Measurements from ENCODE around the gene OTUD4. TPM values are rescaled to one million over a fixed set of nuclear protein-coding genes. Genes with fewer than 3 reads are reported as not detected.

OTUD4 gene
- total RNA-seq, 5 donors from 2014 or later (not counting 1 experiment from before 2014, with no cell fraction given), result 38.8 to 70.1 (median 49.1) TPM

DNA sequence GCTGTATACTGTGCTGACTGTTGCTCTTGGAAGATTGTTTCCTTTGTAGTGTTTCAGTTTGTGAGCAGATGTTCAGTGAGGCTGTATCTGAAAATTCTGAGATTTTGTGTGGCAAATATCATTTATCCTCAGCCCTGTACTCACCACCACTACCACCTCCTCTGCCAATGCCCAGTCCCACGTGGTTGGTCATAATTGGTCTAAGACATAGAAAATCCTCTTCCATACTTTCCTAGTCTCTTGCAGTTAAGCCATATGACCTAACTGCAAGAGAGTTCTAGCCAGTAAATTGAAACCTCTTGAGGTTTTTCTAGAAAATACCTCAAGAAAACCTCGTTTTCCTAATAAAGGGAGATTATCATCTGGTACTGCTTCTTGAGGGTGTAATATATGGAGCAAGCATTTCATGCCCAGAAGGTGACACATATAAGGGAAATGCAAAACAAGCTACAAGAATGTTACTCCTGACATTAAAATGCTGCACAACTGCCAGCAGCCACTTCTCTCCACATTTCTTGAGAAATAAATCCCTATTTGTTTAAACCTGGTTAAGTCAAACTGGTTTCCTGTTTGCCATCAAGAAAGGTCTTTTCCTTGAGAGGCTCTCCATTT lies 49.5 kb downstream of the OTUD4 start:
- Histone ChIP-seq H3K9me3 (no peaks in the 10 kb centered on the region), H3K27me3 (replicated peaks in 1 of 2; ENCODE audit: control insufficient read depth in 2 of 2, extremely low read depth in 1 of 2, insufficient read depth in 2 of 2, low read length in 1 of 2) (no peaks in the 10 kb centered on the region), H3K4me3 (ENCODE audit: control insufficient read depth in 1 of 2, extremely low read depth in 1 of 2, low read length in 1 of 2) (no peak overlapping the region), H3K4me1 (ENCODE audit: control insufficient read depth in 1 of 2, extremely low read depth in 1 of 2, insufficient read depth in 2 of 2, low read length in 2 of 2) (peaks cover 0 to 5% of the 10 kb centered on the region in 2 experiments), H3K36me3 (ENCODE audit: control insufficient read depth in 2 of 2, extremely low read depth in 1 of 2, insufficient read depth in 1 of 2, low read length in 1 of 2) (peaks cover 0 to 12% of the 10 kb centered on the region in 2 donors), H3K27ac (ENCODE audit: low read length) (peak overlapping the region; percentile 1)
- ChIA-PET CTCF (no interaction called here), POLR2A (interaction anchor here in 1 of 2 donors (0.6 kb wide), 1 partner anchor 30 kb away, joined by 4 read pairs; no protein-coding TSS in a partner anchor)
- H3K4me1 Mint-ChIP-seq, result peaks cover 30 to 58% (median 54%) of the 10 kb centered on the region in 3 donors
- DNase-seq (no peak), ATAC-seq (replicated peaks in 1 of 4) (peak in 1 of 4 experiments; percentile 23)
- peak overlapping the region; percentile 62 to 75 for H3K27ac Mint-ChIP-seq
- H3K36me3 Mint-ChIP-seq, result peaks cover 34% of the 10 kb centered on the region
- no peaks in the 10 kb centered on the region for H3K27me3 Mint-ChIP-seq
- no peaks in the 10 kb centered on the region for H3K9me3 Mint-ChIP-seq
- no CpG with 5 or more reads among the region's 2 CpGs for WGBS (ENCODE audit: insufficient coverage)
- H3K4me3 Mint-ChIP-seq, result no peak overlapping the region

DNA sequence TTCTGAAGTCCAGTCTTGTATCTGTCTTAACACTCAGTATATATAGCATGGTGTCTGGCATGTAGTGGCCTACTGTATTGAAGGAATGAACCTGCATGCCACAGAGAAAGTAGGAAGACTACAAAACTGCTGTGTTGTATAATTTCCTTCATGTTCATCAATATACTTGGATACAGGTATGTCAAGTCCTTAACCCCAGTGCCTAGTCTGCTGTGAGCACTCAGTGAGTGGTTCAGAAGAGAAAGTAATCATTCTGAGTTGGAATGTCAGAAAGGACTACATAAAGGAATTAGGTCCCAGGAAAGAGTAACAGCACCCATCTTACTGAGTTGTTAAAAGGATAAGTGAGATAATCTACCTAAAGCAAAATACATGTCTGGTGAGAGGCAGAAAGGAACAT lies 50.3 kb downstream of the OTUD4 start:
- ATAC-seq (replicated peaks in 1 of 4) (peak in 1 of 4 experiments; percentile 25), DNase-seq (no peak)
- peaks cover 0 to 5% of the 10 kb centered on the region in 2 experiments for H3K4me1 ChIP-seq (ENCODE audit: control insufficient read depth in 1 of 2, extremely low read depth in 1 of 2, insufficient read depth in 2 of 2, low read length in 2 of 2)
- H3K36me3 ChIP-seq (ENCODE audit: control insufficient read depth in 2 of 2, extremely low read depth in 1 of 2, insufficient read depth in 1 of 2, low read length in 1 of 2), result peaks cover 0 to 15% of the 10 kb centered on the region in 2 donors
- POLR2A ChIA-PET, result interaction anchor here in 1 of 2 donors (0.6 kb wide), 1 partner anchor 1597 kb away, joined by 9 read pairs; no protein-coding TSS in a partner anchor
- H3K9me3 ChIP-seq, result no peaks in the 10 kb centered on the region
- no peaks in the 10 kb centered on the region for H3K27me3 Mint-ChIP-seq
- H3K9me3 Mint-ChIP-seq, result no peaks in the 10 kb centered on the region
- no peak overlapping the region for H3K4me3 ChIP-seq (ENCODE audit: control insufficient read depth in 1 of 2, extremely low read depth in 1 of 2, low read length in 1 of 2)
- peaks cover 26 to 55% (median 50%) of the 10 kb centered on the region in 3 donors for H3K4me1 Mint-ChIP-seq
- no peaks in the 10 kb centered on the region for H3K27me3 ChIP-seq (replicated peaks in 1 of 2; ENCODE audit: control insufficient read depth in 2 of 2, extremely low read depth in 1 of 2, insufficient read depth in 2 of 2, low read length in 1 of 2)
- no peak overlapping the region for H3K4me3 Mint-ChIP-seq
- peaks cover 38% of the 10 kb centered on the region for H3K36me3 Mint-ChIP-seq
- CTCF ChIA-PET, result no interaction called here
- no peak overlapping the region for H3K27ac ChIP-seq (ENCODE audit: low read length)
- H3K27ac Mint-ChIP-seq, result peak overlapping the region; percentile 62 to 75

GRCh38 chr4:145125396-145125795 lies 55.0 kb downstream of the OTUD4 start:
- H3K9me3 Mint-ChIP-seq, result no peaks in the 10 kb centered on the region
- no peaks in the 10 kb centered on the region for H3K27me3 Mint-ChIP-seq
- ChIA-PET POLR2A (interaction anchor here in 1 of 2 donors (0.7 kb wide), 1 partner anchor 45 kb away, joined by 3 read pairs; no protein-coding TSS in a partner anchor), CTCF (no interaction called here)
- H3K36me3 Mint-ChIP-seq, result peaks cover 49% of the 10 kb centered on the region
- H3K9me3 ChIP-seq, result no peaks in the 10 kb centered on the region
- H3K27ac Mint-ChIP-seq, result peak overlapping the region; percentile 64 to 89
- peaks cover 0 to 47% of the 10 kb centered on the region in 2 donors for H3K36me3 ChIP-seq (ENCODE audit: control insufficient read depth in 2 of 2, extremely low read depth in 1 of 2, insufficient read depth in 1 of 2, low read length in 1 of 2)
- ATAC-seq (replicated peaks in 1 of 4) (no peak), DNase-seq (no peak)
- peaks cover 0 to 5% of the 10 kb centered on the region in 2 experiments for H3K4me1 ChIP-seq (ENCODE audit: control insufficient read depth in 1 of 2, extremely low read depth in 1 of 2, insufficient read depth in 2 of 2, low read length in 2 of 2)
- H3K4me3 Mint-ChIP-seq, result peak overlapping the region in 1 of 3 donors; percentile 17
- peaks cover 0 to 18% (median 17%) of the 10 kb centered on the region in 3 donors for H3K4me1 Mint-ChIP-seq
- peak overlapping the region; percentile 75 for H3K27ac ChIP-seq (ENCODE audit: low read length)
- no CpG with 5 or more reads among the region's 2 CpGs for WGBS (ENCODE audit: insufficient coverage)
- no peak overlapping the region for H3K4me3 ChIP-seq (ENCODE audit: control insufficient read depth in 1 of 2, extremely low read depth in 1 of 2, low read length in 1 of 2)
- H3K27me3 ChIP-seq (replicated peaks in 1 of 2; ENCODE audit: control insufficient read depth in 2 of 2, extremely low read depth in 1 of 2, insufficient read depth in 2 of 2, low read length in 1 of 2), result no peaks in the 10 kb centered on the region

GRCh38 chr4:145108128-145108527 lies 72.3 kb downstream of the OTUD4 start:
- CTCF ChIA-PET, result interaction anchor here in 1 of 2 donors (0.5 kb wide), 1 partner anchor 74 kb away, joined by 6 read pairs; no protein-coding TSS in a partner anchor
- H3K36me3 ChIP-seq (ENCODE audit: control insufficient read depth in 2 of 2, extremely low read depth in 1 of 2, insufficient read depth in 1 of 2, low read length in 1 of 2), result peaks cover 0 to 67% of the 10 kb centered on the region in 2 donors

GRCh38 chr4:145107126-145107525 lies 73.3 kb downstream of the OTUD4 start:
- Mint-ChIP-seq H3K9me3 (no peaks in the 10 kb centered on the region), H3K4me1 (peaks cover 0 to 15% (median 14%) of the 10 kb centered on the region in 3 donors), H3K27me3 (no peaks in the 10 kb centered on the region), H3K4me3 (no peak overlapping the region), H3K27ac (no peak overlapping the region), H3K36me3 (peaks cover 35% of the 10 kb centered on the region)
- no peak overlapping the region for H3K27ac ChIP-seq (ENCODE audit: low read length)
- no CpG with 5 or more reads among the region's 2 CpGs for WGBS (ENCODE audit: insufficient coverage)
- ChIA-PET CTCF (no interaction called here), POLR2A (no interaction called here)
- H3K4me3 ChIP-seq (ENCODE audit: control insufficient read depth in 1 of 2, extremely low read depth in 1 of 2, low read length in 1 of 2), result no peak overlapping the region
- DNase-seq, result no peak
- H3K36me3 ChIP-seq (ENCODE audit: control insufficient read depth in 2 of 2, extremely low read depth in 1 of 2, insufficient read depth in 1 of 2, low read length in 1 of 2), result peaks cover 0 to 57% of the 10 kb centered on the region in 2 donors
- ATAC-seq (replicated peaks in 1 of 4), result no peak
- H3K4me1 ChIP-seq (ENCODE audit: control insufficient read depth in 1 of 2, extremely low read depth in 1 of 2, insufficient read depth in 2 of 2, low read length in 2 of 2), result peaks cover 3 to 8% of the 10 kb centered on the region in 2 experiments
- no peaks in the 10 kb centered on the region for H3K27me3 ChIP-seq (replicated peaks in 1 of 2; ENCODE audit: control insufficient read depth in 2 of 2, extremely low read depth in 1 of 2, insufficient read depth in 2 of 2, low read length in 1 of 2)
- no peaks in the 10 kb centered on the region for H3K9me3 ChIP-seq

More at GRCh38 chr4:145108128-145108527, 72.3 kb downstream of the OTUD4 start:
- H3K4me1 Mint-ChIP-seq, result peaks cover 7 to 19% (median 16%) of the 10 kb centered on the region in 3 donors
- POLR2A ChIA-PET, result interaction anchor here in 1 of 2 donors (0.5 kb wide), 1 partner anchor 10 kb away, joined by 3 read pairs; no protein-coding TSS in a partner anchor
- Histone ChIP-seq H3K9me3 (no peaks in the 10 kb centered on the region), H3K27ac (ENCODE audit: low read length) (no peak overlapping the region), H3K4me1 (ENCODE audit: control insufficient read depth in 1 of 2, extremely low read depth in 1 of 2, insufficient read depth in 2 of 2, low read length in 2 of 2) (peaks cover 0 to 3% of the 10 kb centered on the region in 2 experiments), H3K4me3 (ENCODE audit: control insufficient read depth in 1 of 2, extremely low read depth in 1 of 2, low read length in 1 of 2) (no peak overlapping the region), H3K27me3 (replicated peaks in 1 of 2; ENCODE audit: control insufficient read depth in 2 of 2, extremely low read depth in 1 of 2, insufficient read depth in 2 of 2, low read length in 1 of 2) (no peaks in the 10 kb centered on the region)
- peaks cover 45% of the 10 kb centered on the region for H3K36me3 Mint-ChIP-seq
- H3K9me3 Mint-ChIP-seq, result no peaks in the 10 kb centered on the region
- ATAC-seq (replicated peaks in 1 of 4) (no peak), DNase-seq (no peak)
- H3K4me3 Mint-ChIP-seq, result no peak overlapping the region
- no peaks in the 10 kb centered on the region for H3K27me3 Mint-ChIP-seq
- no peak overlapping the region for H3K27ac Mint-ChIP-seq

- Histone ChIP-seq H3K27me3 (replicated peaks in 1 of 2; ENCODE audit: control insufficient read depth in 2 of 2, extremely low read depth in 1 of 2, insufficient read depth in 2 of 2, low read length in 1 of 2) (no peaks in the 10 kb centered on the region), H3K4me3 (ENCODE audit: control insufficient read depth in 1 of 2, extremely low read depth in 1 of 2, low read length in 1 of 2) (no peak overlapping the region), H3K4me1 (ENCODE audit: control insufficient read depth in 1 of 2, extremely low read depth in 1 of 2, insufficient read depth in 2 of 2, low read length in 2 of 2) (peaks cover 6 to 23% of the 10 kb centered on the region in 2 experiments), H3K36me3 (ENCODE audit: control insufficient read depth in 2 of 2, extremely low read depth in 1 of 2, insufficient read depth in 1 of 2, low read length in 1 of 2) (peaks cover 0 to 26% of the 10 kb centered on the region in 2 donors), H3K9me3 (no peaks in the 10 kb centered on the region), H3K27ac (ENCODE audit: low read length) (no peak overlapping the region)
- ChIA-PET POLR2A (interaction anchor here (0.6 to 1.2 kb wide), 4 partner anchors 17 to 76 kb away, joined by 3 to 5 read pairs (median 4); no protein-coding TSS in a partner anchor), CTCF (interaction anchor here (0.5 to 1.1 kb wide), 4 partner anchors 10 to 514 kb away, joined by 3 read pairs; no protein-coding TSS in a partner anchor)
- H3K27me3 Mint-ChIP-seq, result no peaks in the 10 kb centered on the region
- H3K4me3 Mint-ChIP-seq, result no peak overlapping the region
- peaks cover 12% of the 10 kb centered on the region for H3K36me3 Mint-ChIP-seq
- ATAC-seq (replicated peaks in 1 of 4), result no peak
- WGBS (ENCODE audit: insufficient coverage), result no CpG with 5 or more reads among the region's 3 CpGs
- DNase-seq, result no peak
- H3K4me1 Mint-ChIP-seq, result peaks cover 14 to 33% (median 33%) of the 10 kb centered on the region in 3 donors
- H3K9me3 Mint-ChIP-seq, result no peaks in the 10 kb centered on the region
- H3K27ac Mint-ChIP-seq, result no peak overlapping the region
Observed at GRCh38 chr4:145103496-145103895, 76.9 kb downstream of the OTUD4 start.
